ENCODE measurements around the gene SLIT3. TPM values are rescaled to one million over a fixed set of nuclear protein-coding genes. Genes with fewer than 3 reads are reported as not detected.

SLIT3 gene
- polyA plus RNA-seq, 1 of the 3 experiments (the other 2 are of a cell fraction) = 119 TPM

GRCh38 chr5:168898247-168898911 lies 402.6 kb downstream of the SLIT3 start:
- no peak overlapping the region for H3K4me2 ChIP-seq
- no peaks in the 10 kb centered on the region for H3F3A ChIP-seq (replicated peaks; ENCODE audit: insufficient read depth)
- H3K27me3 ChIP-seq (ENCODE audit: insufficient read depth) = no peaks in the 10 kb centered on the region
- no peak overlapping the region for H2AFZ ChIP-seq (ENCODE audit: low read depth)
- WGBS (ENCODE audit: low lambda C conversion rate) = 29% methylated on average over 7 of the region's 7 CpGs
- TF ChIP-seq NFIC (IDR thresholded peaks at IDR 0.05; ENCODE audit: borderline replicate concordance) = 0 out of 2 replicates have a peak, but pooled peaks have one; percentile 16
- no peak for TF ChIP-seq RFX5 (IDR thresholded peaks at IDR 0.05; ENCODE audit: low read length)
- TF ChIP-seq EP300 (IDR thresholded peaks at IDR 0.05; ENCODE audit: borderline replicate concordance in 1 of 2, low read depth in 1 of 2, low read length in 1 of 2) = peak in 1 of 2 experiments; percentile 42; a peak in 1 of 4 replicates
- CTCF ChIA-PET = interaction anchor here (0.7 to 2.1 kb wide), 9 partner anchors 11 to 72 kb away, joined by 3 to 9 read pairs (median 5); no protein-coding TSS in a partner anchor
- H4K20me1 ChIP-seq (ENCODE audit: insufficient read depth) = no peaks in the 10 kb centered on the region
- H3K36me3 ChIP-seq (replicated peaks in 1 of 2; ENCODE audit: control insufficient read depth in 1 of 2, insufficient read depth in 2 of 2, low read length in 1 of 2) = peaks cover 0 to 4% of the 10 kb centered on the region in 2 experiments
- no peak overlapping the region for H3K4me3 ChIP-seq (ENCODE audit: low read depth in 2 of 2, low read length in 1 of 2)
- peaks cover 0 to 65% of the 10 kb centered on the region in 2 experiments; a peak in 2 of 4 replicates for H3K4me1 ChIP-seq (ENCODE audit: control insufficient read depth in 1 of 2, insufficient read depth in 2 of 2, low read depth in 1 of 2, low read length in 1 of 2)
- peak overlapping the region in 1 of 2 experiments; percentile 93; a peak in 2 of 4 replicates for H3K27ac ChIP-seq (ENCODE audit: low read depth in 2 of 2, low read length in 1 of 2)
- no peaks in the 10 kb centered on the region for H3K9me3 ChIP-seq
- DNase-seq = peak; percentile 53
- no peak overlapping the region for H3K9ac ChIP-seq
- no peaks in the 10 kb centered on the region for H3K9me2 ChIP-seq
- POLR2A ChIA-PET = interaction anchor here (0.8 to 2.1 kb wide), 5 partner anchors 13 to 59 kb away, joined by 3 to 14 read pairs (median 3); no protein-coding TSS in a partner anchor
- no peaks in the 10 kb centered on the region; the same call in 1 of the 2 replicates for H3K79me2 ChIP-seq (ENCODE audit: insufficient read depth)

DNA sequence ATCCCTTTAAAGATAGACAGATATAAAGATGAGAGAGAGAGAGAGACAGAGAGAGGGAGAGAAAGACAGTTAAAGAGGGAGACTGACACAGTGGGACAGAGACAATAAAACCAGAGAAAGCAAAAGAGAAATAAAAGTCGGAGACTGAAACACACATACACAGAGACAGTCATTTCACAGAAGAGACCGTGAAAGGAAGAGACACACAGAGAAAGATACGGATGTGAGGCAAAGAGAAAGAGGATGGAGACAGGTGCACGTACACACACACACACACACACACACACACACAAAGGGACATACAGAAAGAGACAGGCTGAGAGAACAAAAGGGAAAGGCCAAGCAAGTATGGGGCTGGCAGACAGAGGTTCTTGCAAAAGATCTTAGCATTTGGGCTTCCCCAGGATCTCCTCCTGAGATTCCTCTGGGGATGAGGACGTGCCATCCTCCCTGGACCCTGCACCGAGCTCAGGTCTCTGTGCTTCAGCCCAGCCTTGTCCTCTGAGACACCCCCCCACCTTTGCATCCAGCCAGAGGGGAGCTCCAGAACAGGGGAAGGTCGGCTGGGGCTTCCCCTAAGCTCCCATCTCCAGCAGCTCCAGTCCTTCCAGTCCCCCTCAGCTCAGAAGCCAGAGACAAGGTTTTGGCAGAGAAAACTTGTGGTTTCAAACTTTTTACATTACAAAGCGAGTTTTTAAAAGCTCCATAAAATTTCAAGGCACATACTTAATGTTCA lies 403.4 kb downstream of the SLIT3 start:
- Histone ChIP-seq H3F3A (replicated peaks; ENCODE audit: insufficient read depth) (no peaks in the 10 kb centered on the region), H3K9ac (no peak overlapping the region), H3K4me2 (no peak overlapping the region), H3K4me1 (ENCODE audit: control insufficient read depth in 1 of 2, insufficient read depth in 2 of 2, low read depth in 1 of 2, low read length in 1 of 2) (peaks cover 0 to 64% of the 10 kb centered on the region in 2 experiments; a peak in 2 of 4 replicates), H3K4me3 (ENCODE audit: low read depth in 2 of 2, low read length in 1 of 2) (no peak overlapping the region), H3K36me3 (replicated peaks in 1 of 2; ENCODE audit: control insufficient read depth in 1 of 2, insufficient read depth in 2 of 2, low read length in 1 of 2) (peaks cover 0 to 4% of the 10 kb centered on the region in 2 experiments), H2AFZ (ENCODE audit: low read depth) (no peak overlapping the region), H3K9me3 (no peaks in the 10 kb centered on the region), H4K20me1 (ENCODE audit: insufficient read depth) (no peaks in the 10 kb centered on the region), H3K27ac (ENCODE audit: low read depth in 2 of 2, low read length in 1 of 2) (peak overlapping the region in 1 of 2 experiments; percentile 93; a peak in 2 of 4 replicates), H3K9me2 (no peaks in the 10 kb centered on the region), H3K79me2 (ENCODE audit: insufficient read depth) (no peaks in the 10 kb centered on the region; the same call in 1 of the 2 replicates), H3K27me3 (ENCODE audit: insufficient read depth) (no peaks in the 10 kb centered on the region)
- no peak for DNase-seq
- POLR2A ChIA-PET = interaction anchor here (0.8 to 2.1 kb wide), 5 partner anchors 12 to 59 kb away, joined by 3 to 14 read pairs (median 3); no protein-coding TSS in a partner anchor
- CTCF ChIA-PET = interaction anchor here (0.6 to 2.1 kb wide), 9 partner anchors 10 to 306 kb away, joined by 3 to 9 read pairs (median 5); no protein-coding TSS in a partner anchor
- no peak for TF ChIP-seq SMC3 (IDR thresholded peaks at IDR 0.05; ENCODE audit: low read depth, low read length)
- no peak for TF ChIP-seq YY1 (IDR thresholded peaks at IDR 0.05; ENCODE audit: low read depth)
- no peak for TF ChIP-seq SIN3A (IDR thresholded peaks at IDR 0.05; ENCODE audit: borderline replicate concordance, low read depth, low read length)
- no peak for TF ChIP-seq TAF1 (IDR thresholded peaks at IDR 0.05; ENCODE audit: borderline replicate concordance, low read depth, low read length)
- TF ChIP-seq GATA2 (CRISPR knock-in tag; IDR thresholded peaks at IDR 0.05) = no peak
- TF ChIP-seq MXI1 (IDR thresholded peaks at IDR 0.05; ENCODE audit: low read depth, low read length) = no peak
- no peak for TF ChIP-seq EZH2phosphoT487 (IDR thresholded peaks at IDR 0.05; ENCODE audit: borderline replicate concordance, low read depth)
- TF ChIP-seq CHD2 (IDR thresholded peaks at IDR 0.05; ENCODE audit: low read length, partially characterized antibody) = no peak
- no peak for TF ChIP-seq GABPA (IDR thresholded peaks at IDR 0.05; ENCODE audit: low read depth)
- TF ChIP-seq RFX5 (IDR thresholded peaks at IDR 0.05; ENCODE audit: low read length) = no peak
- 86% methylated on average over 7 of the region's 8 CpGs for WGBS (ENCODE audit: low lambda C conversion rate)

All from SK-N-SH (cell line).